Keratinocyte (primary cell): Measurements from ENCODE around the gene ADGRF5. TPM values are rescaled to one million over a fixed set of nuclear protein-coding genes. Genes with fewer than 3 reads are reported as not detected.
A peak's percentile ranks its signal among the peaks of the same experiment; 100 is the strongest.

ENCODE experiments used
- DNase-seq: peaks from one replicate; pipeline ENCODE4 v3.0.0-alpha.2; 2011; ENCODE audit warnings: low read depth, missing footprints, low spot score
- FAIRE-seq: peaks from 2 replicates; lab custom pipeline; 2011; peaks lifted over from hg19 to GRCh38; lab: Jason Lieb, UNC
- H2AFZ ChIP-seq: 2 replicates; pipeline ENCODE4 v1.6.0; 2012; ENCODE audit warnings: low read length, control low read depth, inconsistent platforms; ENCODE audit not compliant: control insufficient read depth
- H3K27ac ChIP-seq: 2 replicates; pipeline ENCODE4 v1.5.1; 2011; ENCODE audit warnings: low read length; ENCODE audit not compliant: control insufficient read depth, insufficient read depth
- H3K27me3 ChIP-seq: 3 replicates; pipeline ENCODE4 v1.6.0; 2011; ENCODE audit warnings: low read length; ENCODE audit not compliant: control insufficient read depth, insufficient read depth; ENCODE audit errors: extremely low read depth
- H3K36me3 ChIP-seq, 2 experiments: 2 replicates in 1 of 2; 3 replicates in 1 of 2; pipeline ENCODE4 v1.5.1; 2011; ENCODE audit warnings: low read length in 2 of 2, mild to moderate bottlenecking in 1 of 2; ENCODE audit not compliant: control insufficient read depth in 2 of 2, insufficient read depth in 2 of 2; ENCODE audit errors: extremely low read depth in 1 of 2
- H3K4me1 ChIP-seq: 3 replicates; pipeline ENCODE4 v1.5.1; 2011; ENCODE audit warnings: low read length; ENCODE audit not compliant: control insufficient read depth, insufficient read depth; ENCODE audit errors: extremely low read depth
- H3K4me2 ChIP-seq: 3 replicates; pipeline ENCODE4 v1.6.0; 2011; ENCODE audit warnings: low read depth, low read length; ENCODE audit not compliant: control insufficient read depth, insufficient read depth; ENCODE audit errors: extremely low read depth
- H3K4me3 ChIP-seq, 3 experiments: fragments of 200-600 bp in 1 of 3; sonication (generic) in 1 of 3; 2 replicates in 2 of 3; 3 replicates in 1 of 3; pipeline ENCODE4 v1.5.1; 2011 to 2016; ENCODE audit warnings: low read length in 3 of 3, mild to moderate bottlenecking in 3 of 3, control low read depth in 2 of 3, inconsistent platforms in 1 of 3, low read depth in 1 of 3, mixed read lengths in 1 of 3, mixed run types in 1 of 3, moderate library complexity in 1 of 3; ENCODE audit not compliant: control insufficient read depth in 2 of 3, insufficient read depth in 2 of 3; ENCODE audit errors: extremely low read depth in 1 of 3
- H3K79me2 ChIP-seq: 2 replicates; pipeline ENCODE4 v1.6.0; 2012; ENCODE audit warnings: low read length; ENCODE audit not compliant: control insufficient read depth, insufficient read depth
- H3K9ac ChIP-seq: 3 replicates; pipeline ENCODE4 v1.6.0; 2011; ENCODE audit warnings: low read length; ENCODE audit not compliant: control insufficient read depth, insufficient read depth; ENCODE audit errors: extremely low read depth
- H3K9me1 ChIP-seq: 3 replicates; pipeline ENCODE4 v1.6.0; 2011; ENCODE audit warnings: low read length; ENCODE audit not compliant: control insufficient read depth, insufficient read depth; ENCODE audit errors: extremely low read depth
- H3K9me3 ChIP-seq: 2 replicates; pipeline ENCODE4 v1.5.1; 2012; ENCODE audit warnings: low read depth, low read length; ENCODE audit not compliant: control insufficient read depth
- H4K20me1 ChIP-seq: 3 replicates; pipeline ENCODE4 v1.6.0; 2011; ENCODE audit warnings: low read length; ENCODE audit not compliant: control insufficient read depth, insufficient read depth; ENCODE audit errors: extremely low read depth
- CTCF ChIP-seq, 3 experiments: IDR thresholded peaks in 1 of 3; conservative IDR thresholded peaks in 1 of 3; optimal IDR thresholded peaks in 1 of 3; 2 replicates in 2 of 3; 3 replicates in 1 of 3; pipeline versions ENCODE3 to v1.5.1; 2011; ENCODE audit warnings: low read length in 3 of 3, mild to moderate bottlenecking in 3 of 3, moderate library complexity in 2 of 3, control low read depth in 1 of 3, inconsistent platforms in 1 of 3; ENCODE audit not compliant: insufficient read depth in 2 of 3; ENCODE audit errors: extremely low read depth in 1 of 3
- EZH2 ChIP-seq: IDR thresholded peaks from one replicate; pipeline ENCODE4 v1.6.1; 2012; ENCODE audit warnings: inconsistent platforms, mild to moderate bottlenecking, low read length, moderate library complexity
- dilution Hi-C: fragments of 300-500 bp; cut with MboI; formaldehyde crosslinking; loops from one replicate; pipeline ENCODE4 v1.7.0; 2020; ENCODE audit warnings: low sequenced_read_pairs; ENCODE audit not compliant: extremely low pct_ligation_motif_present
- polyA plus RNA-seq, 5 experiments: library from polyadenylated mRNA; depleted of rRNA in 3 of 5; stranded (reverse) in 3 of 5; stranded (forward) in 1 of 5; unstranded in 1 of 5; fragments of >200 nt; gene quantifications; 1 replicate in 1 of 5; 2 replicates in 3 of 5; 3 replicates in 1 of 5; pipeline versions ENCODE4 v1.2.1 to v1.2.3, GENCODE V29; 2011 to 2012; ENCODE audit warnings: missing spikeins in 2 of 5, low read depth in 1 of 5, low replicate concordance in 1 of 5

Gene ADGRF5
- polyA plus RNA-seq, 1 donor (not counting 4 experiments of a cell fraction or from before 2014, with no cell fraction given) = not detected

GRCh38 chr6:46849361-46849690 lies 72.4 kb downstream of the ADGRF5 start:
- Histone ChIP-seq H3K4me3 (no peak overlapping the region), H3K9ac (no peak overlapping the region), H3K79me2 (no peaks in the 10 kb centered on the region), H2AFZ (no peak overlapping the region), H3K27ac (no peak overlapping the region), H3K36me3 (no peaks in the 10 kb centered on the region), H3K27me3 (no peaks in the 10 kb centered on the region), H3K4me1 (peaks cover 12% of the 10 kb centered on the region), H4K20me1 (no peaks in the 10 kb centered on the region), H3K4me2 (peak overlapping the region; percentile 52), H3K9me3 (no peaks in the 10 kb centered on the region), H3K9me1 (no peaks in the 10 kb centered on the region)
- TF ChIP-seq CTCF (optimal IDR thresholded peaks at IDR 0.05 in 1 of 3, IDR thresholded peaks at IDR 0.05 in 1 of 3, conservative IDR thresholded peaks at IDR 0.05 in 1 of 3; ENCODE audit: extremely low read depth in 1 of 3, insufficient read depth in 2 of 3, low read length in 3 of 3) = no peak
- dilution Hi-C loops = no loop called here
- DNase-seq = no peak
- FAIRE-seq = no peak

- H3K79me2 ChIP-seq = no peaks in the 10 kb centered on the region
- no peak overlapping the region for H3K4me3 ChIP-seq
- H2AFZ ChIP-seq = peak overlapping the region; percentile 18
- DNase-seq (peak; percentile 40), FAIRE-seq (no peak)
- no peak overlapping the region for H3K27ac ChIP-seq
- no peaks in the 10 kb centered on the region for H3K27me3 ChIP-seq
- H3K36me3 ChIP-seq = no peaks in the 10 kb centered on the region
- TF ChIP-seq CTCF (optimal IDR thresholded peaks at IDR 0.05 in 1 of 3, IDR thresholded peaks at IDR 0.05 in 1 of 3, conservative IDR thresholded peaks at IDR 0.05 in 1 of 3; ENCODE audit: extremely low read depth in 1 of 3, insufficient read depth in 2 of 3, low read length in 3 of 3) (peak; percentile 78 to 97 (median 83)), EZH2 (no peak)
- no peaks in the 10 kb centered on the region for H4K20me1 ChIP-seq
- H3K9me1 ChIP-seq = no peaks in the 10 kb centered on the region
- H3K9ac ChIP-seq = no peak overlapping the region
- dilution Hi-C loops = no loop called here
- peak overlapping the region; percentile 52 for H3K4me2 ChIP-seq
- peaks cover 12% of the 10 kb centered on the region for H3K4me1 ChIP-seq
- H3K9me3 ChIP-seq = no peaks in the 10 kb centered on the region
Observed at GRCh38 chr6:46848684-46849360, 72.9 kb downstream of the ADGRF5 start.
